Esophagus squamous epithelium (tissue), 5 donors: Measurements from ENCODE around the gene SF3B2. TPM values are rescaled to one million over a fixed set of nuclear protein-coding genes. Genes with fewer than 3 reads are reported as not detected.

ENCODE experiments used
- DNase-seq: peaks from one replicate; lab custom pipeline; 2025; lab: John Stamatoyannopoulos, UW
- H3K27ac ChIP-seq, 4 donors: fragments of 200-600 bp; sonication (generic); one replicate each; pipeline ENCODE4 v1.5.1; 2016 to 2019; ENCODE audit warnings: mild to moderate bottlenecking in 1 of 4
- H3K27me3 ChIP-seq, 4 donors: fragments of 200-600 bp; sonication (generic); 1 replicate in 3 of 4; 2 replicates in 1 of 4; pipeline versions ENCODE4 v1.5.1 to v1.6.0; 2017 to 2021; ENCODE audit warnings: antibody characterized with exemption in 1 of 4
- H3K36me3 ChIP-seq, 3 donors: fragments of 200-600 bp; sonication (generic); one replicate each; pipeline ENCODE4 v1.5.1; 2016 to 2019
- H3K4me1 ChIP-seq, 3 donors: fragments of 200-600 bp; sonication (generic); one replicate each; pipeline ENCODE4 v1.5.1; 2017 to 2019
- H3K4me3 ChIP-seq, 4 donors: fragments of 200-600 bp; sonication (generic); 1 replicate in 3 of 4; 2 replicates in 1 of 4; pipeline ENCODE4 v1.5.1; 2016 to 2019; ENCODE audit warnings: mild to moderate bottlenecking in 2 of 4, moderate library complexity in 1 of 4
- H3K9me3 ChIP-seq, 3 donors: fragments of 200-600 bp; sonication (generic); one replicate each; pipeline ENCODE4 v1.5.1; 2016 to 2019
- POLR2A ChIP-seq, 4 donors: fragments of 450-650 bp; IDR thresholded peaks; one replicate each; pipeline ENCODE4 v1.6.1; 2017; ENCODE audit warnings: antibody characterized with exemption in 4 of 4, mild to moderate bottlenecking in 4 of 4, moderate library complexity in 3 of 4
- WGBS, 2 donors: methylation state at CpG; one replicate each; pipeline ENCODE4 v1.1.5; 2018; 5-methylcytosine and 5-hydroxymethylcytosine counted together
- intact Hi-C: fragments of 100-400 bp; cut with DNase I; formaldehyde crosslinking; loops from one replicate; pipeline ENCODE4 v1.15.0; 2022
- total RNA-seq, 4 donors: library from RNA; depleted of rRNA; stranded (reverse); fragments of >200 nt; gene quantifications; one replicate each; pipeline ENCODE4 v1.1.0, GENCODE V29; 2016
- TF ChIP-seq, protein P1 (sequence below), 6 experiments: fragments of 450-650 bp in 4 of 6; fragments of 200-600 bp in 2 of 6; sonication (generic) in 2 of 6; IDR thresholded peaks; one replicate each; pipeline ENCODE4 v1.5.1; 2016 to 2019; ENCODE audit warnings: antibody characterized with exemption in 6 of 6, mild to moderate bottlenecking in 4 of 6, moderate library complexity in 4 of 6
- donor health status: DM: yes; HTN: yes; CAD: no.

SF3B2 gene, protein sequence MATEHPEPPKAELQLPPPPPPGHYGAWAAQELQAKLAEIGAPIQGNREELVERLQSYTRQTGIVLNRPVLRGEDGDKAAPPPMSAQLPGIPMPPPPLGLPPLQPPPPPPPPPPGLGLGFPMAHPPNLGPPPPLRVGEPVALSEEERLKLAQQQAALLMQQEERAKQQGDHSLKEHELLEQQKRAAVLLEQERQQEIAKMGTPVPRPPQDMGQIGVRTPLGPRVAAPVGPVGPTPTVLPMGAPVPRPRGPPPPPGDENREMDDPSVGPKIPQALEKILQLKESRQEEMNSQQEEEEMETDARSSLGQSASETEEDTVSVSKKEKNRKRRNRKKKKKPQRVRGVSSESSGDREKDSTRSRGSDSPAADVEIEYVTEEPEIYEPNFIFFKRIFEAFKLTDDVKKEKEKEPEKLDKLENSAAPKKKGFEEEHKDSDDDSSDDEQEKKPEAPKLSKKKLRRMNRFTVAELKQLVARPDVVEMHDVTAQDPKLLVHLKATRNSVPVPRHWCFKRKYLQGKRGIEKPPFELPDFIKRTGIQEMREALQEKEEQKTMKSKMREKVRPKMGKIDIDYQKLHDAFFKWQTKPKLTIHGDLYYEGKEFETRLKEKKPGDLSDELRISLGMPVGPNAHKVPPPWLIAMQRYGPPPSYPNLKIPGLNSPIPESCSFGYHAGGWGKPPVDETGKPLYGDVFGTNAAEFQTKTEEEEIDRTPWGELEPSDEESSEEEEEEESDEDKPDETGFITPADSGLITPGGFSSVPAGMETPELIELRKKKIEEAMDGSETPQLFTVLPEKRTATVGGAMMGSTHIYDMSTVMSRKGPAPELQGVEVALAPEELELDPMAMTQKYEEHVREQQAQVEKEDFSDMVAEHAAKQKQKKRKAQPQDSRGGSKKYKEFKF
- total RNA-seq = 100 to 1,000 TPM in 1 of 4 donors, 10 to 100 TPM in 3; 87.8 to 112 (median 93.5) TPM

DNA sequence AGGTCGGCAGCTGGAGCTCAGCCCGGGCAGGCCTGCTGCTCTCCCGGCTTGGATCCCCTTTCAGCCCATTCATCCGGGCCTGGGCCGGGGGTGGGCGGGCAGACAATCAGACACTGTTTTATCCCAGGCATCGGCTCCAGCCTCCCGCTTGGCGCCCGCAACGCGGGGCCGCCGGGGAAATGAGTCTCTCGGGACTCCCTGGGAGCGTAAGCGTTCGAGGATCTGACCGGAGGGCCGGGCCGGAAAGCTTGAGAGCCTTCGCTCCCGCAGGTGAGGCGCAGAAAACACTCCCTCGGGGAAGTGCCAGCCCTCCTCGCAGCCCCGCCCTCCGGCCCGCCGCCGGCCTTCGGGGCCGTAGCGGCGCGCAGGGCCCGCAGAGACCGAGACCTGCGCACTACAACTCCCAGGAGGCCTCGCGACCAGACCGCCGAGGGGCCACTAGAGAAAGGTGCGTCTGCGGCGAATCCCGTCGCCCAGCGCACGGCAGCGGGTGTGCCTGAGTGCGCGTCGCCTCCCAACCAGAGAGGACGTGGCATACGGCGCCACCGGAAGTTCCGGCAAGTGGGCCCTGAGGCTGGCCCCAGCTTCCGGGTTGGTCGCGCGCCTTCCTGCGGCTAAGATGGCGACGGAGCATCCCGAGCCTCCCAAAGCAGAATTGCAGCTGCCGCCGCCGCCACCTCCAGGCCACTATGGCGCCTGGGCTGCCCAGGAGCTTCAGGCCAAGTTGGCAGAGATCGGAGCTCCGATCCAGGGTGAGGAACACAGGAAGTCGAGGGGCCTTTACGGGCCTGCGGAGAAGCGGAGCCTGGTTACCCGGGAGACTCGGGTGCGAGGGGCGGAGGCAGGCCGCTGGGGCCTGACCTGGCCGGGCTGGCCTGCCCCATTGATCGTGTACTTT, at the start of gene SF3B2:
Gene SF3B2 (plus strand): TSS at position 599 of the 898 bp plus-strand sequence. CDS start 21 bp downstream, at position 620.
- DNase-seq = peak; percentile 93
- Histone ChIP-seq H3K4me1 (peaks cover 15 to 53% (median 18%) of the 10 kb centered on the region in 3 donors), H3K27me3 (peaks cover 0 to 26% (median 3%) of the 10 kb centered on the region in 4 donors), H3K27ac (peak within 1 kb of the TSS; percentile 87 to 92 (median 92)), H3K4me3 (peak within 1 kb of the TSS; percentile 88 to 99 (median 94)), H3K9me3 (no peaks in the 10 kb centered on the region), H3K36me3 (peaks cover 13 to 40% (median 23%) of the 10 kb centered on the region in 3 donors)
- TF ChIP-seq, protein P1, sequence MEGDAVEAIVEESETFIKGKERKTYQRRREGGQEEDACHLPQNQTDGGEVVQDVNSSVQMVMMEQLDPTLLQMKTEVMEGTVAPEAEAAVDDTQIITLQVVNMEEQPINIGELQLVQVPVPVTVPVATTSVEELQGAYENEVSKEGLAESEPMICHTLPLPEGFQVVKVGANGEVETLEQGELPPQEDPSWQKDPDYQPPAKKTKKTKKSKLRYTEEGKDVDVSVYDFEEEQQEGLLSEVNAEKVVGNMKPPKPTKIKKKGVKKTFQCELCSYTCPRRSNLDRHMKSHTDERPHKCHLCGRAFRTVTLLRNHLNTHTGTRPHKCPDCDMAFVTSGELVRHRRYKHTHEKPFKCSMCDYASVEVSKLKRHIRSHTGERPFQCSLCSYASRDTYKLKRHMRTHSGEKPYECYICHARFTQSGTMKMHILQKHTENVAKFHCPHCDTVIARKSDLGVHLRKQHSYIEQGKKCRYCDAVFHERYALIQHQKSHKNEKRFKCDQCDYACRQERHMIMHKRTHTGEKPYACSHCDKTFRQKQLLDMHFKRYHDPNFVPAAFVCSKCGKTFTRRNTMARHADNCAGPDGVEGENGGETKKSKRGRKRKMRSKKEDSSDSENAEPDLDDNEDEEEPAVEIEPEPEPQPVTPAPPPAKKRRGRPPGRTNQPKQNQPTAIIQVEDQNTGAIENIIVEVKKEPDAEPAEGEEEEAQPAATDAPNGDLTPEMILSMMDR (IDR thresholded peaks at IDR 0.05) = peak in 1 of 6 experiments; percentile 37
- peak in 3 of 4 donors; percentile 16 to 60 (median 27) for TF ChIP-seq POLR2A (IDR thresholded peaks at IDR 0.05)
- intact Hi-C loops = no loop called here
- WGBS, 2 donors = 0 to 2% methylated on average over 6 to 10 of the region's 84 CpGs

DNA sequence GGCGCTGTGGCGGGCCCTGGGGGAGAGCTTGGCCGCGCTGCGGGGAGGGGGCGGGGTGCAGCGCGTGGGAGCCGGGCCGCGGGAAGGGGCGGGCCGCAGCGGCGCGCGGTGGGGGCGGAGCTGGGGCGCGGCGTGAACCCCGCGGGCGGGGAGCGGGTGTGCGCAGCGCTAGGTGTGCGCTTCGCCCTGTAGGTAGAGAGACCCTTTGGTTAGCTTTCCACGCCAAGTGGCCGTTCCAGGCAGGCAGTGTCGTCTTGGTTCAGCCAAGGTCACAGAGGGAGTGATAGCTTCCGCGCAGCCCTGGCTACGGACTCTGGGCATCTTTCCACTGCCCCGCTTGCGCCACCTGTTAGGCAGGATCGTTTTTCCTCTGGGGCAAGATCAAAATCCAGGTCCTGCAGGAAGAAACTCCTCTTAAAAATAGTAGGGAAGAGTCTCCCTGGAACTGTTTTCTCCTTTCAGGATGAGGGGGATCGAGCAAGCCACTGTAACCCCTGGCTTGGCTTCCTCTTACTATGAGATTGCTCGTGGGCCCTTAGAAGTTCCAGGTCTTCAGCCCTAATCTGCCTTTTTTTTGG, 49.4 kb upstream of the SF3B2 start:
- H3K36me3 ChIP-seq = peaks cover 20 to 63% (median 31%) of the 10 kb centered on the region in 3 donors
- H3K27ac ChIP-seq = peak overlapping the region; percentile 87 to 94 (median 94)
- no peaks in the 10 kb centered on the region for H3K27me3 ChIP-seq
- no peaks in the 10 kb centered on the region for H3K9me3 ChIP-seq
- TF ChIP-seq POLR2A (IDR thresholded peaks at IDR 0.05) = peak in 1 of 4 donors; percentile 8
- TF ChIP-seq, protein P1 (IDR thresholded peaks at IDR 0.05) = peak in 1 of 6 experiments; percentile 16
- DNase-seq = no peak
- peak overlapping the region; percentile 72 to 95 (median 81) for H3K4me3 ChIP-seq
- H3K4me1 ChIP-seq = peaks cover 19 to 50% (median 21%) of the 10 kb centered on the region in 3 donors
- intact Hi-C loops = no loop called here
- 0% methylated on average over 11 of the region's 40 CpGs; no CpG with 5 or more reads in 1 of the 2 donors for WGBS, 2 donors

DNA sequence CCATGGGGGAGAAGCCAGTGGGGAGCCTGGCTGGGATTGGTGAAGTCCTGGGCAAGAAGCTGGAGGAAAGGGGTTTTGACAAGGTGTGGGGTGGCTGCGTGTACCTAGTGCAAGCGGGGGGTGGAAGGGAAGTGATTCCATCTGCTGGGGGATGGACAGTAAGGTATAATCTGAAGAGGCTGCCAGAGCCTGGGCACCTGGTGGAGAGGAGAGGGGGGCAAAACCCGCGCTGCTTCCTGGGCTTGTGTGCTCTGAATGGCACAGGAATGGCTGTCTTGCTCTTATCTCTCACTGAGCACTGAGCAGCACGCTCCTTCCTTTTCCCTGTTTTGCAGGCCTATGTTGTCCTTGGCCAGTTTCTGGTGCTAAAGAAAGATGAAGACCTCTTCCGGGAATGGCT, 48.9 kb upstream of the SF3B2 start:
- H3K27ac ChIP-seq = peak overlapping the region; percentile 87 to 94 (median 94)
- 61 to 72% methylated on average over 6 of the region's 6 CpGs for WGBS, 2 donors
- H3K4me3 ChIP-seq = peak overlapping the region; percentile 72 to 95 (median 81)
- no peak for DNase-seq
- no peaks in the 10 kb centered on the region for H3K9me3 ChIP-seq
- peaks cover 20 to 56% (median 21%) of the 10 kb centered on the region in 3 donors for H3K4me1 ChIP-seq
- intact Hi-C loops = no loop called here
- no peaks in the 10 kb centered on the region for H3K27me3 ChIP-seq
- TF ChIP-seq, protein P1 (IDR thresholded peaks at IDR 0.05) = no peak
- no peak for TF ChIP-seq POLR2A (IDR thresholded peaks at IDR 0.05)
- H3K36me3 ChIP-seq = peaks cover 15 to 57% (median 25%) of the 10 kb centered on the region in 3 donors

DNA sequence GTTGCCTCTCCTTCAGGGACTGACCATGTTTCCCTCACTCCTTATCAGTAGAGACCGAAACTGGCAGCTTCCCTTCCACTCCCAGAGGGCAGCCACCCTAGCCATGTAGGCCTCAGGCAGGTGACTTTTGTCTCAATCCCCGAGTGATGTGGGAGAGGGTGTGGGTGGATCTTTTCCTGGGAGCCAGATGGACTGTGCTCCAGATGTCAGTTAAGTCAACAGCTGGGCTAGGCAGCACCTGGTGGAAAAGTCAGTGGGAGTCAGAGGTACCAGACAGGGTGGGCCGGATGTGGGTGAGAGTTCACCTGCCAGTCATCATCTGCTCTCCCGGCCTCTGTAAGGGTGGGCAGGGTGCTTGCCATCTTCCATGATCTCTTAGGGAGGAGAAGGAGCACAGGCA, 48.0 kb upstream of the SF3B2 start:
- WGBS, 2 donors = 83 to 100% methylated on average over 1 of the region's 4 CpGs
- no peak overlapping the region for H3K4me3 ChIP-seq
- H3K4me1 ChIP-seq = peaks cover 20 to 63% (median 21%) of the 10 kb centered on the region in 3 donors
- H3K36me3 ChIP-seq = peaks cover 8 to 48% (median 18%) of the 10 kb centered on the region in 3 donors
- no peak overlapping the region for H3K27ac ChIP-seq
- intact Hi-C loops = no loop called here
- no peaks in the 10 kb centered on the region for H3K9me3 ChIP-seq
- no peaks in the 10 kb centered on the region for H3K27me3 ChIP-seq
- no peak for DNase-seq
- TF ChIP-seq, protein P1 (IDR thresholded peaks at IDR 0.05) = no peak
- TF ChIP-seq POLR2A (IDR thresholded peaks at IDR 0.05) = no peak
